AG09319 (cell line): ENCODE data around the gene MROH7.

ENCODE experiments used
- DNase-seq: peaks from one replicate; pipeline ENCODE4 v3.0.0-alpha.2; 2010; ENCODE audit warnings: low read depth; ENCODE audit errors: extremely low read depth
- CTCF ChIP-seq: IDR thresholded peaks from 2 replicates; pipeline ENCODE4 v1.5.1; 2011; ENCODE audit warnings: low read depth, mild to moderate bottlenecking, inconsistent platforms, low read length, moderate library complexity

MROH7 gene

DNA sequence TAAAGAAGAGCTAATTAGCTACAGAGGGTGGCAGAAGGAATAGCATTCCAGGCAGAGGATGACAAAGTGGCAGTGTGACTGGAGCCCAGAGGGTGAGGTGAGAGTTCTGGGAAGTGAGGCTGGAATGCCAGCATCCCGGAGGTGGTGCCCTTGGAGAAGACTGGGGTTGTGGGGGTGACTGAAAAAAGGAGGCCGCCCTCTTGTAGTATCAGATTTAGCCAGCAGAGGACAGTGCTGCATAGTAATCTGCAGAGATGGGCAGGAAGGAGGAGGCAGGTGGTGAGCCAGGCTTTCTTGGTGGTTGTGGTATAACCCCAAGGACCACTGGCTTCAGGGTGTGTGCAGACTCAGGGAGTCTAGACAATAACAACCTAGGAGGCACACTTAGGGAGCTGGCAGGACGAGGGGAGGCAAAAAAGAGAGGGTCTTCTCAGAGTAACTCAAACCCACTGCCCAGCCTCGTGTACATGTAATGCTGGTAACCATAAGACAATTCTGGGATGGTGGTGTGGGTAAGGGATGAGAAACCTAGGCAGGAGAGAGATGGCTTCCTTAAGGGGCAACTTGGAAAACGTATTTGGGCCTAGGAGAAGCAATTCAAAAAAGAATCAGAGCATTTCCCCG, 30.5 kb downstream of the MROH7 start:
- DNase-seq, result peak; percentile 15
- peak; percentile 93 for TF ChIP-seq CTCF

- no peak for TF ChIP-seq CTCF
- DNase-seq, result no peak
These were observed 37.4 kb downstream of the MROH7 start for GRCh38 chr1:54678776-54679643.

DNA sequence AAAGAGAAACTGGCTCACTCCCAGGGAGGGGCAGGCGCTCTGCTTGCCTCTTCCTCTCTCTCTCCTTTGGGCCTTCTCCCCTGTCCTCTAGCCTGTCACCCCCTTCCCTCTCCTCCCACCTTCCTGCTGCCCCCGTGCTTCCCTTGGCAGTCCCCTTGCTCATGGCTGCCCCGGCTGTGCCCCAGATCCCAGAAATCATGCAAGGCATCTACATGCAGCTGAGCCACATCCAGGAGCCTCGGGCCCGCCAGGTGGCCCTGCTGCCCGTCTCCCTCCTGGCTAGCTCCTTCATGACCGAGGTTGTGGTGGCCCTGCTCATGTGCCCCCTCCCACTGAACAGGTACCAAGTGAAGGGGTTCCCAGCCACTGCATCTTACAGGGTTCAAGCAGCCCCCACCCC, 38.1 kb downstream of the MROH7 start:
- TF ChIP-seq CTCF, result no peak
- DNase-seq, result no peak

DNA sequence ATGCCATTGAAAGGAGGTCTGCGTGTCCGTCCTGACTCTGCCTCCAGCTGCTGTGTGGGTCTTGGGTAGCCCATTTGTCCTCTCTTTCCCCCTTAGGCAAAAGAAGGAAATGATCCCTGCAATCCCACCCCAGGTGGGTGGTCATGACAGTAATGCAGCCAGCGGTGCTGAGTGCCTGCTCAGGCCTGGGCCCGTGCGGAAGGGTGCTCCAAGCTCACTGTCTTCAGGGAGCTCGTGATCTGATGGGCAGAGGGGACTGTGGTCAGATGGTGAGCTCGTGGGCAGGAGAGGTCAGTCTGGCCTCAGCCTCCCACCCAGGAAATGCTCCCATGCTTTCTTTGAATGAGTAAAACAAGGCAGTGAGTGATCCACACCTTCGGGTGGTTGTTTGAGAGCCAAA, 38.8 kb downstream of the MROH7 start:
- TF ChIP-seq CTCF, result no peak
- no peak for DNase-seq

DNA sequence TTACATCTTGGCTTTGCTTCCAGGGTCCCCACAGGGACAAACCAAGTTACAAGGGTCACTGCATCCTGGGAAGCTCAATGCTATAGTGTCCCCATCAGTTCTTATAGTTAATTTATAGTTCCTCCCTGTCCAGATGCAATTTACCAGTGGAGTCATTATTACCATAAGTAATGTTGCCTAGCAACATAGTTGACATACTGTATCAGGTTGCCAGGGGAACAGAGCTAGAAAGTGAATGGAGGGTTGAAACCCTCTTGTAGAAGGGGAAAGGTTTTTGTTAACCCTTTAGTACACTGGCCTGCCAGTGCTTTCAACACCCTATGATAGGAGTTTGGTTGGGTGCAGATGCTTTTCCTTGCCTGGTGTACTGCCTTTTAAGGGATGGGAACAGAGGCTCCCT, 39.8 kb downstream of the MROH7 start:
- no peak for DNase-seq

DNA sequence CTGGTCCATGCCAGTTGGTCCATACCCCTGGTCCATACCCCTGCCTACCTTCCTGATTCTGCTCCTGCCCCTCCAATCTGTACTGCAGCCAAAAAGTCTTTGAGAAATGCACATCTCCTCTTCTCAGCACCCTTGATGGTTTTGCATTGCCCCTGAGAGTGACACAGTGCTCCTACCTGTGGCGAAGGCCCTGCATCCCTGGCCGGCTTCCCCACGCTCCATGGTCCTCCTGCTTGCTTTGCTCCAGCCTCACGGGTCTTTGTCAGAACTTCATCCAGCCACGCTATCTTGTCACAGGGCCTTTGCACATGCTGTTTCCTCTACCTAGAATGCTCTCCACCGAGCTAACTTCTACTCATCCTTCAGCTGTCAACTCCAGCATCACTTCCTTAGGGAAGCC, 41.9 kb downstream of the MROH7 start:
- TF ChIP-seq CTCF, result no peak
- no peak for DNase-seq

More for the DNA sequence above, 39.8 kb downstream of the MROH7 start:
- no peak for TF ChIP-seq CTCF

DNA sequence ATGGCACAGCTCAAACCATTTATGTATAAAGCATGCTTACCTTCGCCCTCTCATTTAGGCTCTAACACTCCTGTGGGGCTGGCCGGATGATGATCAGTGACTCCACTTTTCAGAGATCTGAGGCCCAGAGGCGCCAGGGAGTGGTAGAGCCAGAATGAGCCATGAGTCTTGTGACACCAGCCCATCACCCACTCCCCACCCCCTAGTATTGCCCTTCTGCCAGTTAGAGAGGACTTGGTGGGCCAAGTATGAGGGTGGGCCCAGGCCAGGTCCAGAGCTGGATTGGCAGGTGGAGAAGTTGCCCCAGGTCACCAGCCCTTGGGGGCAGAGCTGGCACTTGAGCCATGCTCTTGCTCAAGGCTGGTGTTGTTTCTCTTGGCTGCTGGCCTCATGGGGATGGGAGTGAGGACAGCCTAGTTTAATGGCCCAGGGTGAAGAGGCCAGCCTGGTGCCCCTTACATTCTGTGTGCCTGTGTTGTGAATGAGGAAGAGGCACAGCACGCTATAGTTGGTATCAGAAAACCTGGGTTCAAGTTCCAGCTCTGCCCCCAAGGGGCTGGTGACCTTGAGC, 43.8 kb downstream of the MROH7 start:
- TF ChIP-seq CTCF, result no peak
- no peak for DNase-seq
